Fibroblast of the aortic adventitia (primary cell): ENCODE results near the gene C19orf85. TPM values are rescaled to one million over a fixed set of nuclear protein-coding genes. Genes with fewer than 3 reads are reported as not detected.

Source experiments
- DNase-seq: peaks from one replicate; pipeline ENCODE4 v3.0.0-alpha.2; 2010; ENCODE audit warnings: low read depth
- H3K4me3 ChIP-seq: 2 replicates; pipeline ENCODE4 v1.5.1; 2011; ENCODE audit warnings: low read depth, mild to moderate bottlenecking, control low read depth, low read length, moderate library complexity
- CTCF ChIP-seq: IDR thresholded peaks from 2 replicates; pipeline ENCODE4 v1.5.1; 2011; ENCODE audit warnings: mild to moderate bottlenecking, low read length, control low read depth, inconsistent platforms; ENCODE audit not compliant: insufficient read depth
- total RNA-seq: library from RNA; depleted of rRNA; stranded (reverse); fragments of >200 nt; gene quantifications from 2 replicates; pipeline ENCODE4 v1.2.3, GENCODE V29; 2012; ENCODE audit warnings: low replicate concordance

The C19orf85 gene
- total RNA-seq, 1 donor: not detected

GRCh38 chr19:55441319-55441691, 23.2 kb downstream of the C19orf85 start:
- no peak for DNase-seq
- TF ChIP-seq CTCF: no peak
- H3K4me3 ChIP-seq: no peak overlapping the region

- TF ChIP-seq CTCF: no peak
- no peak for DNase-seq
- no peak overlapping the region for H3K4me3 ChIP-seq
These were observed 24.0 kb downstream of the C19orf85 start for GRCh38 chr19:55440411-55441105.

GRCh38 chr19:55439052-55439451, 25.5 kb downstream of the C19orf85 start:
- TF ChIP-seq CTCF: no peak
- no peak for DNase-seq
- no peak overlapping the region for H3K4me3 ChIP-seq

GRCh38 chr19:55437410-55437809, 27.1 kb downstream of the C19orf85 start:
- no peak overlapping the region for H3K4me3 ChIP-seq
- peak; percentile 63 for DNase-seq
- TF ChIP-seq CTCF: no peak

- DNase-seq: no peak
- H3K4me3 ChIP-seq: no peak overlapping the region
- TF ChIP-seq CTCF: no peak
These were observed 27.7 kb downstream of the C19orf85 start for GRCh38 chr19:55436847-55437246.

- DNase-seq: no peak
- TF ChIP-seq CTCF: no peak
- no peak overlapping the region for H3K4me3 ChIP-seq
These were observed 29.5 kb downstream of the C19orf85 start for GRCh38 chr19:55435020-55435419.
